ENCODE results near the gene KANSL1.

KANSL1 gene

DNA sequence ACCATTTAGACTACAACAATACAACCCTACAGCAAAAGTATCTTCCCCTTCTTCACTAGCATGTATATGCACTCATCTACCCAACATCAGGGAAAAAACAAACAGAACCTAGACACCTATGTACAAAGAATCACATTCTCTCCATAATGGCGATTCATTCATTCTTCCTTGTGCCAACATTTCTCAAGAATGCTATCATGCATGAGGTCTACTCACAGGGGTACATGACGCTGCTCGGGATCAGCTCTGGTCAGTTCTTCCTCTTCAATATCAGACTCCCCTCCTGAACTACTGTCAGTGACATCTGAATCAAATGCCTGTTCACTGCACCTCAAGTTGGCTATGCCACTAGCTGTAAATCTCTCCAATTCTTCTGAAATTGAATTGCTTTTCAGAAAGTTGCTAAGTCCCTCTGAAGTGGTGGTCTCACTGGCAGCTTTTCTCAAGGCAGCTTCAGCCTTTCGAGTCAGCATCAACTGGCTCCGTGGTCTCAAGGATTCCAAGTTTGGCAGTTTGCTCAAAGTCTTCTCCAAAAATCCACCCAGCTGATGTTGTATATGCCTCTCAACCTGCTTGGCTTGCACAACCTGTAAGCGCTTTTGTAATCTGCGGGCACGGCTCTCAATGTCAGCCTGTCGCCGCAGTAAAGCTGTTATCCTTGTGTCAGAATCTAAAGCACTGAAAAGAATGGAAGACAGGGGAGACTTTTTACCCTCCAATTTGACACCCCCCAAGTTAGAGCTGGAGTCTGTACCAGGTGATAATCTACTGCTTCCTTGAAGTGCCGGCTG lies 22.4 kb downstream of the KANSL1 start:
- no peak for DNase-seq
- H3K4me1 ChIP-seq (ENCODE audit: low read length): no peaks in the 10 kb centered on the region
- no peak overlapping the region for H2AFZ ChIP-seq (ENCODE audit: low read length)
- TF ChIP-seq EZH2 (optimal IDR thresholded peaks at IDR 0.05; ENCODE audit: low read depth, low read length) (no peak), EZH2phosphoT487 (IDR thresholded peaks at IDR 0.05; ENCODE audit: low read length) (no peak), CTCF (IDR thresholded peaks at IDR 0.05; ENCODE audit: low read length) (no peak)
- peaks cover 30% of the 10 kb centered on the region for H4K20me1 ChIP-seq (ENCODE audit: insufficient read depth, low read length)
- peaks cover 100% of the 10 kb centered on the region for H3K79me2 ChIP-seq (ENCODE audit: low read length)
- H3F3A ChIP-seq (ENCODE audit: insufficient read depth, low read length): no peaks in the 10 kb centered on the region; the same call in 1 of the 2 replicates
- no peak overlapping the region for H3K4me2 ChIP-seq (ENCODE audit: low read depth, low read length)
- H3K4me3 ChIP-seq (ENCODE audit: low read length): no peak overlapping the region
- no peak overlapping the region for H3K9ac ChIP-seq (ENCODE audit: low read length)
- peaks cover 5% of the 10 kb centered on the region; the same call in 1 of the 2 replicates for H3K36me3 ChIP-seq (replicated peaks; ENCODE audit: insufficient read depth, low read length)
- H3K9me3 ChIP-seq (replicated peaks; ENCODE audit: insufficient read depth, low read length): no peaks in the 10 kb centered on the region
- H3K27ac ChIP-seq (ENCODE audit: low read length): no peak overlapping the region
- no peaks in the 10 kb centered on the region for H3K9me2 ChIP-seq (replicated peaks; ENCODE audit: insufficient read depth, low read length)
- H3K27me3 ChIP-seq (replicated peaks; ENCODE audit: insufficient read depth, low read length): no peaks in the 10 kb centered on the region

DNA sequence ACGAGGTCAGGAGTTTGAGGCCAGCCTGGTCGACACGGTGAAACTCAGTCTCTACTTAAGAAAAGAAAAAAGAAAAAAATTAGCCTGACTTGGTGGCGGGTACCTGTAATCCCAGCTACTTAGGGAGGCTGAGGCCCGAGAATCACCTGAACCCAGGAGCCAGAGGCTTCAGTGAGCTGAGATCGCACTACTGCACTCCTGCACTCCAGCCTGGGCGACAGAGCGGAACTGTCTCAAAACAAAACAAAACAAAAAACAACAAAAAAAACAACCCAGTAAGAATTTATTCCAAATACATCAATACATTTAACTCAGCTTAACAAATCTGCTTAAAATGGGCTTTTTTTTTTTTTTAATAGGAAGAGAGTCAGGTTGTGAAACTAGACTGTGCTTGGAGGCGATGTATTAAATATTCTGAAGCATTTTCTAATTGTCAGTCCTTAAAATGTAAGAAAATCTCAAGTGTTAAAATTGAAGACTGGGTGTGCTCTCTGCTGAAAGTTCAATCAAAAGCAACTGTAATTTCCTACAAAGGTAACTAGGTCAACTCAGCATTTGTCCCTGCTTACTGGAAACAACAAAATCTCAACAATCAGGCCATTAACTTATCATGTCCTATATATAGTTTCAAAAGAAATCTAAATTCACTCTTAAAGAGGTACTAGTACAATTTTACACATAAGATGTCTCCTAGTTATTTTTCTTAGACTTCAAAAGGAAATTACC lies 23.2 kb downstream of the KANSL1 start:
- Histone ChIP-seq H3K27me3 (replicated peaks; ENCODE audit: insufficient read depth, low read length) (no peaks in the 10 kb centered on the region), H3K79me2 (ENCODE audit: low read length) (peaks cover 99% of the 10 kb centered on the region), H3K9ac (ENCODE audit: low read length) (no peak overlapping the region), H3K4me2 (ENCODE audit: low read depth, low read length) (no peak overlapping the region), H3K9me2 (replicated peaks; ENCODE audit: insufficient read depth, low read length) (no peaks in the 10 kb centered on the region), H3K36me3 (replicated peaks; ENCODE audit: insufficient read depth, low read length) (peaks cover 5% of the 10 kb centered on the region; the same call in 1 of the 2 replicates), H2AFZ (ENCODE audit: low read length) (no peak overlapping the region), H3K27ac (ENCODE audit: low read length) (no peak overlapping the region), H3K9me3 (replicated peaks; ENCODE audit: insufficient read depth, low read length) (no peaks in the 10 kb centered on the region), H3K4me1 (ENCODE audit: low read length) (no peaks in the 10 kb centered on the region), H3K4me3 (ENCODE audit: low read length) (no peak overlapping the region), H3F3A (ENCODE audit: insufficient read depth, low read length) (no peaks in the 10 kb centered on the region; the same call in 1 of the 2 replicates), H4K20me1 (ENCODE audit: insufficient read depth, low read length) (peaks cover 30% of the 10 kb centered on the region)
- DNase-seq: no peak
- TF ChIP-seq EZH2 (optimal IDR thresholded peaks at IDR 0.05; ENCODE audit: low read depth, low read length): no peak
- no peak for TF ChIP-seq CTCF (IDR thresholded peaks at IDR 0.05; ENCODE audit: low read length)

DNA sequence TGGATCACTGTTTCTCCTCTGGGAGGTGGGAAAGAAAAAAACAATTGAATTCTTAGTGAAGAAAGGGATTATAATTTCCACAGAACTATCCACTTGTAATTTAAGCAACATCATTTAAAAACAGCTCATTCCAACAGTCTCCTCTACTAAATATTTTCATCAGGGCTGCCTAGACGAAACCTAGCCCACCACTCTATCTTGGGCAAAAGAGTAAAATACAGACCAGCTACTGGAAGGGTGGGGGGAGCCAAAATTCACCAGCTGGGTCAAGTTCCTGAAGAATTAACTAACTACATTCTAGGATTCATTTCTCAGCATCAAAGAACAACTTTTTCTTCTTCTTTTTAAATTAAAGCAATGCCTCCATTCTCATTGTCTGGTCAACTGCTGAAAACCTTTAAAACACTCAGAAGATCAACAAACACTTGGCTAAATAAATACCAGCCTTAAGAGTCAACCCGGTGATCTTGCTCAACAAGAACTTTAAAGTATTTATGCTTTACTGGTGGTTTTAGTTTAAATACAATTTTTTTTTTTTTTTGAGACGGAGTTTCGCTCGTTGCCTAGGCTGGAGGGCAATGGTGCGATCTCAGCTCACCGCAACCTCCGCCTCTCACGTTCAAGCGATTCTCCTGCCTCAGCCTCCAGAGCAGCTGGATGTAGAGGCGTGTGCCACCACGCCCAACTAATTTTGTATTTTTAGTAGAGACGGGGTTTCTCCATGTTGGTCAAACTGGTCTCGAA lies 25.2 kb downstream of the KANSL1 start:
- Histone ChIP-seq H3K9me3 (replicated peaks; ENCODE audit: insufficient read depth, low read length) (no peaks in the 10 kb centered on the region), H3K4me3 (ENCODE audit: low read length) (no peak overlapping the region), H4K20me1 (ENCODE audit: insufficient read depth, low read length) (peaks cover 41% of the 10 kb centered on the region), H3K36me3 (replicated peaks; ENCODE audit: insufficient read depth, low read length) (peaks cover 5% of the 10 kb centered on the region; the same call in 1 of the 2 replicates), H3K9ac (ENCODE audit: low read length) (no peak overlapping the region), H3F3A (ENCODE audit: insufficient read depth, low read length) (no peaks in the 10 kb centered on the region; the same call in 1 of the 2 replicates), H2AFZ (ENCODE audit: low read length) (no peak overlapping the region), H3K27ac (ENCODE audit: low read length) (no peak overlapping the region), H3K9me2 (replicated peaks; ENCODE audit: insufficient read depth, low read length) (no peaks in the 10 kb centered on the region), H3K4me1 (ENCODE audit: low read length) (no peaks in the 10 kb centered on the region), H3K27me3 (replicated peaks; ENCODE audit: insufficient read depth, low read length) (no peaks in the 10 kb centered on the region), H3K4me2 (ENCODE audit: low read depth, low read length) (no peak overlapping the region), H3K79me2 (ENCODE audit: low read length) (peaks cover 98% of the 10 kb centered on the region)
- DNase-seq: no peak
- TF ChIP-seq EZH2phosphoT487 (IDR thresholded peaks at IDR 0.05; ENCODE audit: low read length) (no peak), EZH2 (optimal IDR thresholded peaks at IDR 0.05; ENCODE audit: low read depth, low read length) (no peak), CTCF (IDR thresholded peaks at IDR 0.05; ENCODE audit: low read length) (no peak)
